RCC 7860 (cell line): ENCODE data around the gene ALS2.
"Not testable (repeated sequence)": the region's sequence is repeated elsewhere in the genome, so short reads cannot be mapped to it uniquely, and the experiment has no call there.

Experiments used
- DNase-seq: peaks from one replicate; pipeline ENCODE4 v3.0.0-alpha.2; 2015; ENCODE audit warnings: low spot score
- FAIRE-seq: peaks from 2 replicates; lab custom pipeline; 2012; peaks lifted over from hg19 to GRCh38; lab: Jason Lieb, UNC

Gene ALS2

DNA sequence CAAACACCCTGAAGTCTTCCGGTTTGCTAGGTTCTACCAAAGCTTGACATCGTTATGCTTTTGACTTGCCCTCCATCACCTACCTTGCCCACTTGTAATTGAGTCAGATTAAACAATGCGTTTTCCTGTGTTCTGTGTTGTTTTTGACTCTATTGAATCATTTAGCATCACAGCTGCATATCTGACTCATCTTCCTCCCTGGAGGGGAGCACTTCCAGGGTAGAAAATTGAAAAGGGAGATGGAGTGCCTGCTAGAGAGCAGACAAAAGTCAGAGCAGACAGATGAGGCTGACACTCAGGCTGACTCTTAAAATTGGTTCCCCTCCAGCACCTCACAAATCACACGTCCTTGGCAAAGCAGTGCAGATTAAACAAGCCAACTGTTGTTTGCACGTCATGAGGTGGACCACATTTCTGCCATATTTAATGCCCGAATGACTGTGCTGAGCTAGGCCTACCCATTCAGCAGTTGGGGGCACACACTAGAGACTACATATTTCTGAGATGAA lies 84.5 kb downstream of the ALS2 start:
- FAIRE-seq (no peak), DNase-seq (peak; percentile 70)

DNA sequence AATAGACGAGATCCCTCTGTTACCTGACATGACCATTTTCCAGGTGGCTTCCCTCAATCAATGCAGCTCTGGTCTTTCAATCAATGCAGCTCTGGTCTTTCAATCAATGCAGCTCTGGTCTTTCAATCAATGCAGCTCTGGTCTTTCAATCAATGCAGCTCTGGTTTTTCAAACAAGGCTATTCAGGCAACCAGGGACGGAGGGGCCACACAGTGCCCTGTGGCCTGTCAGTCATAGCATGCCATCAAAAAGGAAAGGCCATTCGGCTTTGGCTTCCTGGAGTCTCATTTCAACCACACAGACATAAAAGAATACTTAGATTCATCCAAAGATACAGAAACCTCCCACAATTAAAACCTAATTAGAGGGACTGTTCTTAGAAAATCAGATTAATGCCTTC lies 95.6 kb downstream of the ALS2 start:
- DNase-seq (no peak), FAIRE-seq (no peak)

DNA sequence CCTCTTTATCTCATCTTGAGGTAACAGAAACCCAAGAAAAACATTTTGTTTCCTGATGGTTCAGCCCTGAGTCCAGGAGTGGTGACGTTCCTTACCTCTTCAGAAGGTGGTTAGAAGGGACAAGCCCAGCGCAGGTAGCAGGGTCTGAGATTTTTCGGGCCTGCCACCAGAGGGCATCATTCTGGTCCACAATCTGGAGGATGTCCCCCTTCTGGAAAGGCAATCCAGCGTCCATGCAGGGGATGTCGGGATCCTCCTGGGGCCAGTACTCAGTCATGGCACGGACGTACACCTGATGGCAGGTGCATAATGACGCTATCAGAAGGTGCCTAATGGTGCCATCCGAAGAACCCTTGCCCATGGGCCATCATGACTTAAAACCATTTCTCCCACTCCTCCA lies 100.0 kb downstream of the ALS2 start:
- FAIRE-seq, result no peak
- no peak for DNase-seq

DNA sequence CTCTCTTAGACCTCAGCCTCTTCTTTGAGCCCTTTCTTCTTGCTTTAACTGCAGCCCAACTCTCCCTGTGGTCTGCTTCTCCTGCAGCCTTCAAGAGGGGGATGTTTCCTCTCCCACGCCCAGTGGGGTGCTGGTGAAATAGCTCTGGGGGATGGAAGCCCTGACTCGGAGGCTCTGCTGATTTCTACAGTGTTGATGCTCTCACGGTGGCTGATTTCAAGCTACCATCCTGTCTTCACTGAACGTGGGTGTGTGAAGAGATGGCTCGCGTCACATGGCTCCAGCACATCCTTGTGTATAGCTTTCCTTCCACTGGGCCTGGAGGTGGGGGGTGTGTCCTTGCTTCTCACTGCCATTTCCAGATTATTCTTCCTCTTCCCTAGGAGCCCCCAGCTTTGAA lies 102.3 kb downstream of the ALS2 start:
- FAIRE-seq (no peak), DNase-seq (no peak)

DNA sequence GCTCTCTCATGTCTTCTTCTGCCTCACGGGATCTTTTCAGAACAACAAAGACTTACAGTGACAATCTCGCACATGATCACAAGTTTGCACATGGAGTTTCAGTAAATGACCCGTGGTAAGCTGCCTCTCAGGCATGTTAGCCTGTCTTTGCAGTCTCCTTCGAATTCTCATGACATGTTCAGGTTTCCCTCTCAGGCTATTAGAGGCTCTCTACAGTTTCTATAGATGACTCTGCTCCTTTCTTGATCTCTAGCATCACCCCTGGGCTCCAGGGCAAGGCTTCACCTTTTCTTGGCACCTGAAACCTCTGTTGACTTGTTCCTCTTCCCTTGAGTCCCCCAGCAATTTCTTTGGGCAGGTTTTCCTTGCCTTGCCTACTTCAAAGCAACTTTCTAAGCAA lies 105.3 kb downstream of the ALS2 start:
- DNase-seq (no peak), FAIRE-seq (no peak)

DNA sequence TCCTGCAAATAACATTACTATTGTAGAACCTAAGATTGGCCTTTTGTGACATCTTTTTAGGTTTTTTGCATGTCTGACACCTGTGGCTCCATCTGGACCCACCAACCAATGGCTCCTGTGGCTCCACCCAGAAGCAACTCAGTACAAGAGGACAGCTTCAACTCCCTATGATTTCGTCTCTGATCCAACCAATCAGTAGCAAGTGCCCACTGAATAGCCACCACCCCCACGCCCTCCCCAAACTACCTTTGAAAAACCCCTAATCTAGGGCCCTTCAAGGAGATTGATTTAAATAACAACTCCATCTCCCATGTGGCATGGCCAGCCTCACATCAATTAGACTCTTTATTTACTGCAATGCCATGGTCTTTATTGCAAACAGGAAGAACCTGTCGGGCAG lies 105.9 kb downstream of the ALS2 start:
- no peak for DNase-seq
- no peak for FAIRE-seq

DNA sequence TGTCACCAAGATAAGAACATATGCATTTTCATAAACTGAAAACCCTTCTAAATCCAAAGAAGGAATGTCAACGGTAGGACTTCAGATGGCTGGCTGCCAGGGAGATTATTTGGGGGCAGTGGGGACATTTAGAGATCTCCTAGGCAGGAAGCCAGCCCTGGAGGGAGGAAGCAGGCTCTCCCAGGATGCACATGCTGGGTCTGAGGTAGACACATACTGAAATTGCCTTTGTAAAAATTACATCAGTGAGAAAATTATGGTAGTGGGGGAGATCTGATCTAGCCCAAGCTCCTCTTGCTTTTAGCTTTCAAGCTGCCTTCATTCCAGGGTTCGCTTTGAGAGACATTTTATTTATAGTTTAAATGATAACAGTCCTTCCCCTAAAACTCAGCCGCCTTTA lies 106.4 kb downstream of the ALS2 start:
- no peak for DNase-seq
- FAIRE-seq, result no peak

DNA sequence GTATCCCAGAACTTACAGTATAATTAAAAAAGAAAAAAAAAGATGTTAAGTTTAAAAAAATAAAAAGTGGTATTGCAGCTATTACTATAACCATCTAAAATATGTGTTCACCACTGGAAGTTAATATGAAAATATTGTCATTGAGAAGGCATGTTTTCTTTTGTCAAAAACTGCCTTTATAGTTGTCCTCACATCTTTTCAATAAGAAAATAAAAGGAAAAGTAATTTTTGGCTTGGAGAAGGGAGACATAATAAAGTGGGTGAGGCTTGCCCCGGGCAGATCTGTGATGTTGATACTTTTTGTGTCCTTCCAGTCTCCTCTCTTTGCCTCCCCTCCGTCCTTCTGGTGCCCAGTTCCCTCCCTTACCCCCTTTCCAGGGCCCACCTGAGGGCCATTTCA lies 107.2 kb downstream of the ALS2 start:
- FAIRE-seq (no peak), DNase-seq (no peak)

DNA sequence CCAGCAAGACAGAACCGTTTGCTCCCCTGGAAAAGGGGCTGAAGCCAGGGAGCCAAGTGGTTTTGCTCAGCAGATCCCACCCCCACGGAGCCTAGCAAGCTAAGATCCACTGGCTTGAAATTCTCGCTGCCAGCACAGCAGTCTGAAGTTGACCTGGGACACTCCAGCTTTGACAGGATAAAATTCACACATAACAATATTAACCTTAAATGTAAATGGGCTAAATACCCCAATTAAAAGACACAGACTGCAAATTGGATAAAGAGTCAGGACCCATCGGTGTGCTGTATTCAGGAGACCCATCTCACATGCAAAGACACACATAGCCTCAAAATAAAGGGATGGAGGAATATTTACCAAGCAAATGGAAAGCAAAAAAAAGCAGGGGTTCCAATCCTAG lies 109.5 kb downstream of the ALS2 start:
- not testable (repeated sequence) for FAIRE-seq

DNA sequence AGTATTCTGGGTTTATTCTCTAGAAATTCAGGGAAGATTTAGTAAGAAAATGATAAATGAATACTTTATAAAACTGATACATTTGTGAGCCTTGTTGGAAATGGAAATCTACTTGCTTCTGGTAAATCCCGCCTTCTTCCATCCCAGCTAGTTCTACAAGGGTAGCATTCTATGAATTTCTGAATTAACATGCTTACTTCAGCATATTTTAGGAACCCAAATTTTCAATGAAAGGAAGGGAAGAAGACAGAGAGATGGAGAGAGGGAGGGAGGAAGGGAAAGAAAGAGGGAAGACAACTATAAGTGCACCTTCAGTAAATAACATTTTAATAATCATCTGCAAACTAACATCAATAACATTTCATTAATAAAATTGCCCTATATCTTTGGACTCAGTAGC lies 110.9 kb downstream of the ALS2 start:
- FAIRE-seq, result no peak

More for the DNA sequence above, 109.5 kb downstream of the ALS2 start:
- DNase-seq, result not testable (repeated sequence)

DNA sequence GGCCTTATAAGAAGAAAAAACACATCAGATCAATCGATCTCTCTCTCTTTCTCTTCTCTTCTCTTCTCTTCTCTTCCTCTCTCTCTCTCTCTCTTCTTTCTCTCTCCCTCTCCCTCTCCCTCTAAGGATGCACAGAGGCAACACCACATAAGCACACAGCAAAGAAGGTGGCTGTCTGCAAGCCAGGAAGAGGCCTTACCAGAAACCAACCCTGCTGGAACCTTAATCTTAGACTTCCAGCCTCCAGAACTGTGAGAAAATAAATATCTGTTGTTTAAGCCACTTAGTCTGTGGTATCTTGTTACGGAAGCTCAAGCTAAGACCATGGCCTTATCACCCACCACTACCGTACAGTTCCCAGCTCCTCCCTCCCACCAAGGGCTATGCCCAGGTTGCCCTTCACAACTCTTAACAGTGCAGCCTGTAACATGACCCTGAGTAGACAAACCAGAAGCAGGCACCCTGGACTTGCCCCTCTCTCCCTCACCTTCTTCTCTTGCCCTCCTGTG lies 112.3 kb downstream of the ALS2 start:
- FAIRE-seq (no peak), DNase-seq (no peak)

More for the DNA sequence above, 110.9 kb downstream of the ALS2 start:
- DNase-seq, result no peak

DNA sequence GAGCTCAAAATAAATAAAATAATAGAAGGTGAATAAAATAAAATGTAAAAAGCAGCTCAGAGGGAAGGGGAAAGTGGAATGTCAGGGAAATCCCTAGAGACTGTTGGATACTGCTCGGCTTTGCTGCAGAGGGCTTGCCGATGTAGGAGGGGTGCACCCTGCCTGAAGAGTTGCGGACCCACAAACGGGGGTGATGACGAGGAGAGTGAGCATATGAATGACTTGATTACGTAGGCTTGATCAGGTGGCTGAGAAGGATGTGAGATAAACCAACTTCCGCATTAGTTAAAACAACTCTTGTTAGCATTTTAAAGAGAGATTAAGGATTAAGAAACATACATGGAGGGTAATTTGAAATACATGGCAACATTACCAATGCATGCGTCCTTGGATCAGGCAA lies 116.4 kb downstream of the ALS2 start:
- FAIRE-seq, result no peak
- no peak for DNase-seq

DNA sequence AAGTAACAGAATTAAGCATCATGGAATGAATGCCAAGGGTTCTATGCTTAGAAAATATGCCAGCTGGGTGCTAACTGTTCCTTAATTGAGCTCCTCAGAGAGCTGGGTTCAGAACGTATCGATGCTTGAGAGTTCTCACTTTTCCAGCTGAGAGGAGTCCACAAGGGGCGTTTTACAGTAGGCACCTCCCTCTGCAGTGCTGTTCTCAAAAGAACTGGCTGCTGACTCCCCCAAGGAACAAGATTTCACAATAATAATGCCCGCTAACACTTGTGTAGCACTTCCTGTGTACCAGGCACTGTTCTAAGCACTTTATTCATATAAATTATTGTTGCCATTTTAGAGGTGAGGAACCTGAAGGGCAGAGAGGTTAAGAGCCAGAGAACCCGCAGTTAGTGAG lies 119.4 kb downstream of the ALS2 start:
- DNase-seq (no peak), FAIRE-seq (no peak)

DNA sequence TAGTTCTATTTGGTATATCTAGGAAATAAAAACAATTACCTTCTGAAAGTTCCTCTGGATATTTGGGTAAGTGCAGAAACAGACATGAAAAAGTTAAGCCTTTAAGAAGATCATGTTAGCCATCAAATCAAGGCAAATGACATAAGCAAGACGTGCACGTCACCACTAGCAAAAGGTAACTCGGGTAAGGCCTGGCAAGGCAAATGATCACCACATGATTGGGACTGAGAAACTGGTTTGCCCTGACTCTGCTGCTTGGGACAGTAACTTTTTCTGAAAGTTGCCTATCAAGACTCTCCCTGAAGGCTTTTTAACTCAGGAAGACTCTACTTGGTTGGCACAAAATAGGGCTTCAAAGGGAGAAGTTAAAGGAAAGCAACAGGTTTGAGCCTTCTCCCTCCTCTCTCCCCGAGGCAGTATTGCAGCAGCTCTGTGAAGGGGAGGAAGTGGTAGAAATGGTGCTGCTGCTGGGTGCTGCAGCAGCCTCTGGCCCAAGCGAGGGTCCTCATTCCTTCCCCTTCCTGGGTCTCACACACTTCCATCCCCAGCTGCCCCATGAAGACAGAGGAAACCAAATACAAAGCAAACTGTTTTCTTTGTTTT lies 120.3 kb downstream of the ALS2 start:
- FAIRE-seq, result no peak
- no peak for DNase-seq

DNA sequence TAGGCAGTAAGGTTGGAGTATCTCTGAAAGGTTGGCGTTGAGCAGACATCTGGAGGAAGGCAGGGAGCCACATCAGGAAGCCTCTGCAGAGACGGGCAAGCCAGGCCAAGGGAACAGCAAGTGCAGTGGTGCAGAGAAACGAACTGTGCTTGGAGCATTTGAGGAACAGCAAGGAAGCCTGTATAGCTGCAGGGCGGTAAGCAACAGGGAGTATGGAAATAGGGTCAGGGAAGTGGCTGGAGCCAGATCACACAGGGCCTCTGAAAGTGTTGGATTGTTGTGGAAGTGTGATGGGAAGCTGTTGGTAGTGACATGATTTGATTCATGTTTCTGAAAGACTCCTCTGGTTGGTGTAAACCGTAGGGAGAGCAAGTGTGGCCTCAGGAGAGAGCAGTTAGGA lies 124.0 kb downstream of the ALS2 start:
- DNase-seq (no peak), FAIRE-seq (no peak)

DNA sequence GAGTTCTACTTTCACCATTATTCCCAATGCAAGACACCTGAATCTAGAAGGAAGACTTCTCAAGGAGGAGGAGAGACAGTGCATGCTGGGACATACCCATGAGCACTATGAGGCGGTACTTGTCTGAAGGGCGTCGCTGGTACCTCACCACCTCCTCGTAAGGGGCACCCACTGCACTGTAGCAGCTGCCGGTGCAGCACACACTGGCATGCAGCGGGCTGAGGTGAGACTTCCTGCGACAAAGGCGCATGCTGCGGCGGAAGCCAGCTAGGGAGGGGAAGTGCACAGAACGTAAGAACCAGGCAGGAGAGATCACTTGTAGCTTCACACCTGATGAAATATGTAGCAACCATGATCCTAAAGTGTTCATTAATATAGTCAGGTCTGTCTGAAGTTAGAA lies 124.6 kb downstream of the ALS2 start:
- FAIRE-seq, result no peak
- DNase-seq, result no peak

DNA sequence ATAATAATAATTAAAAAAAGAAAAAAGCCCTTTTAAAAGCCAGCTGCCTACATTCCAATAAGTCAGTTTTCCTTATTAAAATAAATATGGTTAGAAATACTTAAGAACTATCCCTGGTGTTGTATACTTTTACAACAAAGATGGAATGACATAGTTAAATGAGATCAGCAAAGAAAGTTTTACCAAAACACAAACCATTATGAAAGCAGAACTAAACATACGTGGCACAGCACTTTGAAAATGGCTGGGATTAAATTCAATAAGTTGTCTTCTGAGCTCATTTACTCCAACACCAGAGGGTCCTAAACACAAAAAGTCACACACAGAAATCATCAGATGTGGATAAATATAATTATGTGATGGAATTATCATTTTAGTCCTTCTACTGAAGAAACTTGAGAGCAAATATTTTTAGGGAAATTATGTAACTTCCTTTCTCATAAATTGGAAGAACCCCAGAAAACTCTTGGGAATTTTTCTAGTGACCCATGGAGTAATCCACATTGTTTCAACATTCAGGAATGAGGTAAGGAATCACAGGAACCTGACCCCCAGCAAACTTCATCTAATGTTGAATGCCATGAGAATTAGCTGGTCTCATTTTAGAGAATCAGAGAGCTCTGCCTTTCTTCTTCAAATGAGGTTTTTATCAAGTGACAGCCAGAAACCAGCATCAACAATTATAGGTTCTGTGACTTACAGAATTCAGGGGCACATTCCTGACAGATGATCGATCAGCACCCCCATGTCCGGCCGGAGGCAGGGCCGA lies 125.9 kb downstream of the ALS2 start:
- no peak for DNase-seq

DNA sequence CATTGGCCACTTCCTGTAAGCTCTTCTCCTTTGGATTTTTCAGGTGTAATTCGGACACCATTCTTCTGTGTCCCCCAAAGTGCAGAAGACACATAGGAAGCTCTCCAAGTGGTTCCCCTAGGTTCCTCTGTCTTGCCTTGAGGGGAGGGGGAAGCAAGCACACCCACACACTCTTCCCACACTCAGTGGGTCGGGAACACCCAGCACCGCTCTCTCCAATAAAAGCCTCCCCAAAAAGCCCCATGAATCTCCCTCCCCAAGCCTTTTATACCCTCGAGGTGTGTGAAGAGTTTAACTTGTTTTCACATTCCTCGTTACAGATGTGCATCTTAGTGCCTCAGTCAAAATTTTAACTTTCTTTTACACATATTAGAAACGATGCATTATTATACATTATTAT lies 127.5 kb downstream of the ALS2 start:
- DNase-seq, result no peak
- no peak for FAIRE-seq

More for the DNA sequence above, 125.9 kb downstream of the ALS2 start:
- no peak for FAIRE-seq
